Lung (tissue), 12 donors: Measurements from ENCODE around the gene GALNT16. TPM values are rescaled to one million over a fixed set of nuclear protein-coding genes. Genes with fewer than 3 reads are reported as not detected.

Experiments
- ATAC-seq: fragments of 200-7000 bp; cut with Tn5 transposase; one replicate; pipeline ENCODE4 v1.9.1; 2020; ENCODE audit warnings: moderate number of reproducible peaks; ENCODE audit not compliant: insufficient read depth, low FRiP score
- DNase-seq, 3 donors: peaks; one replicate each; pipeline ENCODE4 v3.0.0-alpha.2; 2013 to 2017
- H3K27ac ChIP-seq, 2 donors: one replicate each; pipeline ENCODE4 v1.5.1; 2013; ENCODE audit warnings: mild to moderate bottlenecking in 2 of 2, moderate library complexity in 2 of 2, control low read depth in 1 of 2, inconsistent platforms in 1 of 2, low read depth in 1 of 2, low read length in 1 of 2
- H3K27me3 ChIP-seq, 3 donors: one replicate each; pipeline ENCODE4 v1.5.1; 2013; ENCODE audit warnings: low read length in 2 of 3; ENCODE audit not compliant: control insufficient read depth in 3 of 3, insufficient read depth in 3 of 3
- H3K36me3 ChIP-seq, 4 donors: one replicate each; pipeline ENCODE4 v1.5.1; 2013; ENCODE audit warnings: low read length in 4 of 4, mild to moderate bottlenecking in 1 of 4, moderate library complexity in 1 of 4; ENCODE audit not compliant: control insufficient read depth in 4 of 4, insufficient read depth in 4 of 4
- H3K4me1 ChIP-seq, 5 donors: one replicate each; pipeline ENCODE4 v1.5.1; 2013; ENCODE audit warnings: low read length in 5 of 5, mild to moderate bottlenecking in 2 of 5, moderate library complexity in 1 of 5; ENCODE audit not compliant: control insufficient read depth in 5 of 5, insufficient read depth in 5 of 5
- H3K4me3 ChIP-seq: one replicate; pipeline ENCODE4 v1.5.1; 2013; ENCODE audit warnings: mild to moderate bottlenecking, control low read depth, moderate library complexity
- H3K9ac ChIP-seq, 2 donors: one replicate each; pipeline ENCODE4 v1.5.1; 2013; ENCODE audit warnings: low read length in 2 of 2, control low read depth in 1 of 2; ENCODE audit not compliant: insufficient read depth in 1 of 2
- H3K9me3 ChIP-seq, 4 donors: one replicate each; pipeline ENCODE4 v1.5.1; 2013; ENCODE audit warnings: low read length in 3 of 4, mild to moderate bottlenecking in 1 of 4, moderate library complexity in 1 of 4; ENCODE audit not compliant: control insufficient read depth in 4 of 4, insufficient read depth in 3 of 4
- CTCF ChIP-seq: IDR thresholded peaks from 2 replicates; pipeline ENCODE4 v1.5.1; 2012; ENCODE audit warnings: mild to moderate bottlenecking; ENCODE audit errors: control extremely low read depth, extremely low read depth
- WGBS, 2 donors: extraction: QIAGEN DNeasy Blood & Tissue Kit; methylation state at CpG; one replicate each; pipeline ENCODE4 v1.1.7; 2013; 5-methylcytosine and 5-hydroxymethylcytosine counted together
- polyA plus RNA-seq, 2 donors: library from polyadenylated mRNA; stranded (reverse); fragments of 200-250 nt; gene quantifications; one replicate each; pipeline ENCODE4 v1.2.1, GENCODE V29; 2013
- total RNA-seq, 2 donors: library from RNA; depleted of rRNA in 1 of 2; stranded (reverse); fragments of >200 nt in 1 of 2; gene quantifications; one replicate each; pipeline ENCODE4 v1.2.1, GENCODE V29; 2014 to 2021
- donor health status: control.
- donor health status: control.
- donor health status: Bipolar disorder and iron deficiency.
- donor health status: healthy.
- donor health status: DM: yes; HTN: yes; CAD: no.

GALNT16 gene
- total and polyA plus RNA-seq, 4 donors = 0.27 to 4.1 (median 1.4) TPM

GRCh38 chr14:69331206-69331605 lies 71.2 kb downstream of the GALNT16 start:
- Histone ChIP-seq H3K9me3 (peaks cover 0 to 2% (median 0%) of the 10 kb centered on the region in 4 donors), H3K9ac (no peak overlapping the region), H3K27me3 (no peaks in the 10 kb centered on the region), H3K4me3 (no peak overlapping the region), H3K27ac (no peak overlapping the region), H3K36me3 (no peaks in the 10 kb centered on the region), H3K4me1 (no peaks in the 10 kb centered on the region)
- no peak for DNase-seq
- ATAC-seq = no peak
- WGBS, 2 donors = 82 to 86% methylated on average over 4 of the region's 4 CpGs
- TF ChIP-seq CTCF = no peak

- no peak for TF ChIP-seq CTCF
- DNase-seq = no peak
Observed at GRCh38 chr14:69332782-69333395, 72.9 kb downstream of the GALNT16 start.

GRCh38 chr14:69333791-69334337 lies 73.9 kb downstream of the GALNT16 start:
- H3K4me3 ChIP-seq = no peak overlapping the region
- WGBS, 2 donors = 62 to 66% methylated on average over 4 of the region's 4 CpGs
- H3K4me1 ChIP-seq = no peaks in the 10 kb centered on the region
- ATAC-seq (no peak), DNase-seq (peak in 2 of 3 donors; percentile 11 to 31)
- H3K9ac ChIP-seq = no peak overlapping the region
- no peaks in the 10 kb centered on the region for H3K27me3 ChIP-seq
- H3K36me3 ChIP-seq = no peaks in the 10 kb centered on the region
- no peak overlapping the region for H3K27ac ChIP-seq
- no peak for TF ChIP-seq CTCF
- H3K9me3 ChIP-seq = no peaks in the 10 kb centered on the region

More at GRCh38 chr14:69332782-69333395, 72.9 kb downstream of the GALNT16 start:
- H3K27me3 ChIP-seq = no peaks in the 10 kb centered on the region
- H3K27ac ChIP-seq = no peak overlapping the region
- H3K4me1 ChIP-seq = no peaks in the 10 kb centered on the region
- H3K4me3 ChIP-seq = no peak overlapping the region
- no peak for ATAC-seq
- no peaks in the 10 kb centered on the region for H3K9me3 ChIP-seq
- H3K9ac ChIP-seq = no peak overlapping the region
- no peaks in the 10 kb centered on the region for H3K36me3 ChIP-seq
- WGBS, 2 donors = 80 to 86% methylated on average over 13 of the region's 13 CpGs
